HepG2 (cell line): ENCODE results near the gene NSUN2. TPM values are rescaled to one million over a fixed set of nuclear protein-coding genes. Genes with fewer than 3 reads are reported as not detected.

ENCODE experiments used
- ATAC-seq: fragments of 200-7000 bp; cut with Tn5 transposase; 3 replicates; pipeline ENCODE4 v1.9.1; 2020; ENCODE audit warnings: mild to moderate bottlenecking, moderate library complexity
- BruUV-seq: library from RNA; stranded (reverse); fragments of 400-500 nt; replicated peaks from 2 replicates; lab custom pipeline; 2021; lab: Mats Ljungman, UMichigan
- CTCF ChIA-PET: fragments of 300-600 bp; formaldehyde crosslinking; extraction: SDS; loops from one replicate; lab custom pipeline; 2021; ENCODE audit warnings: low total read pairs, inconsistent platforms, low intra/inter-chr PET ratio; lab: Yijun Ruan, JAX
- POLR2A ChIA-PET: fragments of 350-600 bp; sonication (Branson Sonifier 250); formaldehyde crosslinking; loops from one replicate; lab custom pipeline; 2020; ENCODE audit warnings: antibody characterized with exemption, inconsistent platforms; lab: Yijun Ruan, JAX
- DNase-seq: peaks from one replicate; pipeline ENCODE4 v3.0.0-alpha.2; 2015; ENCODE audit warnings: low spot score
- FAIRE-seq: peaks from 3 replicates; lab custom pipeline; 2011; peaks lifted over from hg19 to GRCh38; lab: Jason Lieb, UNC
- H2AFZ ChIP-seq: one replicate; pipeline ENCODE4 v1.6.1; 2011; ENCODE audit warnings: low read length, inconsistent platforms
- H3K27ac ChIP-seq: fragments of 300-600 bp; 3 replicates; pipeline ENCODE4 v1.8.0; 2011; ENCODE audit warnings: mixed run types, mild to moderate bottlenecking, mixed read lengths, low read length, inconsistent platforms; ENCODE audit not compliant: insufficient read depth; ENCODE audit errors: extremely low read length
- H3K27me3 ChIP-seq, 2 experiments: fragments of 200-600 bp in 1 of 2; 2 replicates in 1 of 2; 3 replicates in 1 of 2; pipeline versions ENCODE4 v1.6.0 to v1.8.0; 2011; ENCODE audit warnings: low read length in 2 of 2, mild to moderate bottlenecking in 2 of 2, moderate library complexity in 2 of 2, inconsistent platforms in 1 of 2; ENCODE audit not compliant: insufficient read depth in 2 of 2, control insufficient read depth in 1 of 2
- H3K36me3 ChIP-seq, 2 experiments: fragments of 200-600 bp in 1 of 2; replicated peaks in 1 of 2; 2 replicates in 1 of 2; 3 replicates in 1 of 2; pipeline versions ENCODE4 v1.5.1 to v1.8.0; 2011; ENCODE audit warnings: low read length in 2 of 2, inconsistent platforms in 1 of 2; ENCODE audit not compliant: insufficient read depth in 2 of 2, control insufficient read depth in 1 of 2
- H3K4me1 ChIP-seq: 2 replicates; pipeline ENCODE4 v1.5.1; 2012; ENCODE audit warnings: low read length, inconsistent platforms; ENCODE audit not compliant: insufficient read depth
- H3K4me2 ChIP-seq: 2 replicates; pipeline ENCODE4 v1.6.0; 2011; ENCODE audit warnings: low read depth, low read length, inconsistent platforms
- H3K4me3 ChIP-seq, 3 experiments: fragments of 200-600 bp in 1 of 3; sonication (generic), shearing (Covaris generic) in 1 of 3; replicated peaks in 1 of 3; 2 replicates each; pipeline ENCODE4 v1.5.1; 2011 to 2016; ENCODE audit warnings: low read length in 3 of 3, inconsistent platforms in 2 of 3, low read depth in 2 of 3, mild to moderate bottlenecking in 2 of 3, control low read depth in 1 of 3, mixed read lengths in 1 of 3; ENCODE audit not compliant: insufficient read depth in 1 of 3
- H3K79me2 ChIP-seq: one replicate; pipeline ENCODE4 v1.6.1; 2011; ENCODE audit warnings: low read length, inconsistent platforms; ENCODE audit not compliant: insufficient read depth
- H3K9ac ChIP-seq: 2 replicates; pipeline ENCODE4 v1.6.0; 2011; ENCODE audit warnings: mild to moderate bottlenecking, low read depth, low read length, inconsistent platforms; ENCODE audit not compliant: insufficient read depth
- H3K9me3 ChIP-seq: 2 replicates; pipeline ENCODE4 v1.5.1; 2012; ENCODE audit warnings: mild to moderate bottlenecking, low read length
- H4K20me1 ChIP-seq: 2 replicates; pipeline ENCODE4 v1.6.0; 2011; ENCODE audit warnings: inconsistent platforms, mild to moderate bottlenecking, low read length, moderate library complexity; ENCODE audit not compliant: insufficient read depth
- REPIN1 ChIP-seq: sonication (generic); formaldehyde crosslinking; IDR thresholded peaks from 2 replicates; pipeline ENCODE4 v1.8.0; 2022; ENCODE audit warnings: missing genetic modification reagents, low read depth, mild to moderate bottlenecking, borderline replicate concordance
- SNAPC2 ChIP-seq: sonication (generic); formaldehyde crosslinking; IDR thresholded peaks from 2 replicates; pipeline ENCODE4 v1.8.1; 2022; ENCODE audit warnings: mild to moderate bottlenecking, missing genetic modification reagents
- SOX13 ChIP-seq, 3 experiments: fragments of 450-650 bp in 1 of 3; sonication (generic) in 1 of 3; formaldehyde crosslinking in 1 of 3; IDR thresholded peaks in 2 of 3; conservative IDR thresholded peaks in 1 of 3; 2 replicates each; pipeline versions ENCODE4 v1.5.0 to v1.6.1; 2016 to 2020; ENCODE audit warnings: antibody characterized with exemption in 1 of 3, mild to moderate bottlenecking in 1 of 3, missing compliant biosample characterization in 1 of 3, missing genetic modification reagents in 1 of 3, moderate library complexity in 1 of 3
- SRY ChIP-seq: sonication (generic); formaldehyde crosslinking; IDR thresholded peaks from 2 replicates; pipeline ENCODE4 v1.8.0; 2022; ENCODE audit warnings: mild to moderate bottlenecking, missing genetic modification reagents
- ZFP62 ChIP-seq: sonication (generic); formaldehyde crosslinking; IDR thresholded peaks from 2 replicates; pipeline ENCODE4 v1.4.0; 2020; ENCODE audit warnings: missing genetic modification reagents
- ZNF318 ChIP-seq: sonication (generic); formaldehyde crosslinking; IDR thresholded peaks from 2 replicates; pipeline ENCODE4 v1.4.0; 2020; ENCODE audit warnings: mild to moderate bottlenecking, missing genetic modification reagents
- ZNF749 ChIP-seq: sonication (generic); formaldehyde crosslinking; IDR thresholded peaks from 2 replicates; pipeline ENCODE4 v1.8.0; 2022; ENCODE audit warnings: mild to moderate bottlenecking, missing genetic modification reagents, moderate library complexity, borderline replicate concordance
- ZSCAN12 ChIP-seq: sonication (generic); formaldehyde crosslinking; IDR thresholded peaks from 2 replicates; pipeline ENCODE4 v1.9.0; 2021; ENCODE audit warnings: mild to moderate bottlenecking, missing genetic modification reagents
- WGBS: methylation state at CpG from one replicate; pipeline ENCODE4 v1.1.6; 2017; ENCODE audit warnings: low lambda C conversion rate; 5-methylcytosine and 5-hydroxymethylcytosine counted together
- in situ Hi-C: cut with HindIII; loops from 2 replicates; pipeline ENCODE4 v1.10.0; 2017; ENCODE audit warnings: low pct_unique_long_range_greater_than_20kb; ENCODE audit not compliant: extremely low pct_ligation_motif_present
- intact Hi-C: fragments of 100-400 bp; cut with micrococcal nuclease; formaldehyde crosslinking; loops from one replicate; pipeline ENCODE4 v1.10.0; 2022; ENCODE audit not compliant: unreplicated experiment
- polyA plus RNA-seq, 8 experiments: library from polyadenylated mRNA; depleted of rRNA in 3 of 8; stranded (reverse) in 7 of 8; unstranded in 1 of 8; fragments of >200 nt; fragmentation: Illumina TruSeq in 4 of 8; extraction: Trizol in 4 of 8; gene quantifications; 2 replicates each; pipeline versions ENCODE4 v1.2.1 to v1.2.3, GENCODE V29; 2011 to 2016; ENCODE audit warnings: low read depth in 4 of 8, missing spikeins in 1 of 8, mixed read lengths in 1 of 8; ENCODE audit not compliant: insufficient read depth in 1 of 8
- total RNA-seq, 5 experiments: library from RNA; depleted of rRNA; stranded (reverse); fragments of >200 nt; fragmentation: Illumina TruSeq; extraction: Trizol; gene quantifications; 2 replicates each; pipeline ENCODE4 v1.2.3, GENCODE V29; 2016; ENCODE audit warnings: low read depth in 1 of 5

Gene NSUN2
- total and polyA plus RNA-seq, 2 of the 13 experiments (the other 11 are each of a cell fraction or from before 2014, with no cell fraction given): 51.7 to 69.1 TPM

- 97% methylated on average over 4 of the region's 4 CpGs for WGBS
- H3K9me3 ChIP-seq: no peaks in the 10 kb centered on the region
- peak overlapping the region; percentile 77 for H3K4me2 ChIP-seq
- H4K20me1 ChIP-seq: peaks cover 4% of the 10 kb centered on the region
- in situ Hi-C loops (loop anchor here (5.0 kb wide), 1 partner anchor 81 kb away; the partner anchor contains the start of gene TENT4A), intact Hi-C loops (loop anchor here (5.0 kb wide), 2 partner anchors 101 to 1241 kb away; no protein-coding TSS in a partner anchor)
- no TSS peak for BruUV-seq
- H3K4me1 ChIP-seq: peaks cover 49% of the 10 kb centered on the region
- no peak overlapping the region for H2AFZ ChIP-seq
- peaks cover 3 to 33% of the 10 kb centered on the region in 2 experiments for H3K36me3 ChIP-seq
- H3K27ac ChIP-seq: no peak overlapping the region
- no peak for ATAC-seq
- H3K9ac ChIP-seq: peak overlapping the region; percentile 97; the same call in 1 of the 2 replicates
- POLR2A ChIA-PET: no interaction called here
- H3K79me2 ChIP-seq: peaks cover 63% of the 10 kb centered on the region
- no peak for DNase-seq
- TF ChIP-seq ZSCAN12 (CRISPR knock-in tag) (no peak), SNAPC2 (CRISPR knock-in tag) (no peak), ZNF749 (CRISPR knock-in tag) (no peak), ZNF318 (CRISPR knock-in tag) (no peak), ZFP62 (CRISPR knock-in tag) (no peak), REPIN1 (CRISPR knock-in tag) (no peak), SOX13 (IDR thresholded peaks at IDR 0.05) (no peak), SOX13 (CRISPR knock-in tag; conservative IDR thresholded peaks at IDR 0.05 in 1 of 2, IDR thresholded peaks at IDR 0.05 in 1 of 2) (no peak), SRY (CRISPR knock-in tag) (no peak)
- CTCF ChIA-PET: no interaction called here
- H3K4me3 ChIP-seq: peak overlapping the region; percentile 90 to 98 (median 94); a peak in 5 of 6 replicates
- no peak for FAIRE-seq
- H3K27me3 ChIP-seq: no peaks in the 10 kb centered on the region; a peak in 1 of 5 replicates
Observed at GRCh38 chr5:6631441-6631840, 1.4 kb downstream of the NSUN2 start.
